SK-N-SH (cell line): Measurements from ENCODE around the gene RAB34. TPM values are rescaled to one million over a fixed set of nuclear protein-coding genes. Genes with fewer than 3 reads are reported as not detected.
A peak's percentile ranks its signal among the peaks of the same experiment; 100 is the strongest.

Experiments used
- CTCF ChIA-PET: fragments of 300-600, 350-600 bp; formaldehyde crosslinking; extraction: SDS; loops from one replicate; lab custom pipeline; 2021; lab: Yijun Ruan, JAX
- POLR2A ChIA-PET: fragments of 350-600 bp; sonication (Branson Sonifier 250); formaldehyde crosslinking; extraction: SDS; loops from one replicate; lab custom pipeline; 2020; ENCODE audit warnings: antibody characterized with exemption, inconsistent platforms; lab: Yijun Ruan, JAX
- DNase-seq: peaks from one replicate; pipeline ENCODE4 v3.0.0; 2012
- H2AFZ ChIP-seq: fragments of 200-600 bp; sonication (generic); 2 replicates; pipeline ENCODE4 v1.8.1; 2016; ENCODE audit warnings: antibody characterized with exemption, mild to moderate bottlenecking, low read depth
- H3F3A ChIP-seq: fragments of 200-600 bp; sonication (generic); replicated peaks from 2 replicates; pipeline ENCODE3; 2016; ENCODE audit warnings: antibody characterized with exemption, mild to moderate bottlenecking; ENCODE audit not compliant: insufficient read depth
- H3K27ac ChIP-seq, 2 experiments: fragments of 200-500 bp in 1 of 2; fragments of 200-600 bp in 1 of 2; sonication (Bioruptor generic) in 1 of 2; sonication (generic), shearing (Covaris generic) in 1 of 2; 2 replicates each; pipeline versions ENCODE4 v1.5.1 to v1.6.1; 2014 to 2016; ENCODE audit warnings: low read depth in 2 of 2, inconsistent platforms in 1 of 2, low read length in 1 of 2, mild to moderate bottlenecking in 1 of 2, mixed read lengths in 1 of 2
- H3K27me3 ChIP-seq: fragments of 200-600 bp; sonication (generic), shearing (Covaris generic); 2 replicates; pipeline ENCODE4 v1.6.1; 2016; ENCODE audit warnings: mixed run types; ENCODE audit not compliant: insufficient read depth
- H3K36me3 ChIP-seq, 2 experiments: fragments of 200-500 bp in 1 of 2; fragments of 200-600 bp in 1 of 2; sonication (Bioruptor generic) in 1 of 2; sonication (generic) in 1 of 2; replicated peaks in 1 of 2; 2 replicates each; pipeline versions ENCODE3 to v1.5.1; 2014 to 2016; ENCODE audit warnings: low read length in 1 of 2, mild to moderate bottlenecking in 1 of 2; ENCODE audit not compliant: insufficient read depth in 2 of 2, control insufficient read depth in 1 of 2
- H3K4me1 ChIP-seq, 2 experiments: fragments of 200-500 bp in 1 of 2; fragments of 200-600 bp in 1 of 2; sonication (Bioruptor generic) in 1 of 2; sonication (generic), shearing (Covaris generic) in 1 of 2; 2 replicates each; pipeline versions ENCODE4 v1.5.1 to v1.6.1; 2014 to 2016; ENCODE audit warnings: low read depth in 1 of 2, low read length in 1 of 2, mixed run types in 1 of 2; ENCODE audit not compliant: insufficient read depth in 2 of 2, control insufficient read depth in 1 of 2
- H3K4me2 ChIP-seq: fragments of 200-600 bp; sonication (generic), shearing (Covaris generic); 2 replicates; pipeline ENCODE4 v1.6.1; 2017; ENCODE audit warnings: mixed run types
- H3K4me3 ChIP-seq, 2 experiments: fragments of 200-500 bp in 1 of 2; fragments of 200-600 bp in 1 of 2; sonication (Bioruptor generic) in 1 of 2; sonication (generic), shearing (Covaris generic) in 1 of 2; 2 replicates each; pipeline versions ENCODE4 v1.5.1 to v1.8.1; 2014 to 2016; ENCODE audit warnings: low read depth in 2 of 2, inconsistent platforms in 1 of 2, low read length in 1 of 2, mild to moderate bottlenecking in 1 of 2, mixed read lengths in 1 of 2, moderate library complexity in 1 of 2
- H3K79me2 ChIP-seq: fragments of 200-600 bp; sonication (generic); 2 replicates; pipeline ENCODE4 v1.8.1; 2017; ENCODE audit warnings: mild to moderate bottlenecking; ENCODE audit not compliant: insufficient read depth
- H3K9ac ChIP-seq: fragments of 200-600 bp; sonication (generic); 2 replicates; pipeline ENCODE4 v1.6.1; 2017; ENCODE audit warnings: mixed run types
- H3K9me2 ChIP-seq: fragments of 200-600 bp; sonication (generic); 2 replicates; pipeline ENCODE4 v1.6.1; 2017; ENCODE audit warnings: mixed run types
- H3K9me3 ChIP-seq: fragments of 200-600 bp; sonication (generic); 2 replicates; pipeline ENCODE4 v1.6.1; 2017; ENCODE audit warnings: mixed run types, mild to moderate bottlenecking, moderate library complexity
- H4K20me1 ChIP-seq: fragments of 200-600 bp; sonication (generic); 2 replicates; pipeline ENCODE4 v1.6.1; 2017; ENCODE audit warnings: mild to moderate bottlenecking, mixed run types; ENCODE audit not compliant: insufficient read depth
- ELF1 ChIP-seq: IDR thresholded peaks from 2 replicates; pipeline ENCODE4 v1.4.0; 2012
- GABPA ChIP-seq: IDR thresholded peaks from 2 replicates; pipeline ENCODE4 v1.4.0; 2012; ENCODE audit warnings: low read depth, mild to moderate bottlenecking
- GATA2 ChIP-seq: sonication (generic); formaldehyde crosslinking; IDR thresholded peaks from 2 replicates; pipeline ENCODE4 v1.5.0; 2020; ENCODE audit warnings: mild to moderate bottlenecking, missing genetic modification reagents
- IRF3 ChIP-seq: fragments of 150-350 bp; IDR thresholded peaks from 2 replicates; pipeline ENCODE4 v1.6.1; 2016; ENCODE audit warnings: mild to moderate bottlenecking, low read depth, low read length
- MXI1 ChIP-seq: IDR thresholded peaks from 2 replicates; pipeline ENCODE4 v1.6.1; 2012; ENCODE audit warnings: mild to moderate bottlenecking, low read depth, low read length, improper control_type of control experiment
- NRF1 ChIP-seq: IDR thresholded peaks from 2 replicates; pipeline ENCODE4 v1.6.1; 2012; ENCODE audit warnings: low read depth, mild to moderate bottlenecking, low read length
- POLR2AphosphoS5 ChIP-seq: IDR thresholded peaks from 2 replicates; pipeline ENCODE4 v1.6.1; 2012; ENCODE audit warnings: low read depth, low read length
- RAD21 ChIP-seq: IDR thresholded peaks from 2 replicates; pipeline ENCODE4 v1.6.1; 2012; ENCODE audit warnings: mild to moderate bottlenecking, low read length
- RFX5 ChIP-seq: IDR thresholded peaks from 2 replicates; pipeline ENCODE4 v1.6.1; 2012; ENCODE audit warnings: mild to moderate bottlenecking, improper control_type of control experiment, low read length
- SIN3A ChIP-seq: IDR thresholded peaks from 2 replicates; pipeline ENCODE4 v1.6.1; 2012; ENCODE audit warnings: low read depth, mild to moderate bottlenecking, low read length, moderate library complexity, borderline replicate concordance
- SMC3 ChIP-seq: IDR thresholded peaks from 2 replicates; pipeline ENCODE4 v1.6.1; 2012; ENCODE audit warnings: low read depth, low read length, improper control_type of control experiment
- TAF1 ChIP-seq: IDR thresholded peaks from 2 replicates; pipeline ENCODE4 v1.6.1; 2012; ENCODE audit warnings: low read depth, mild to moderate bottlenecking, low read length, moderate library complexity, borderline replicate concordance
- WGBS: methylation state at CpG from one replicate; pipeline ENCODE4 v1.1.6; 2017; ENCODE audit warnings: low lambda C conversion rate; 5-methylcytosine and 5-hydroxymethylcytosine counted together
- polyA plus RNA-seq, 3 experiments: library from polyadenylated mRNA; depleted of rRNA; stranded (reverse); fragments of >200 nt; gene quantifications; 2 replicates each; pipeline ENCODE4 v1.2.3, GENCODE V29; 2012
- TF ChIP-seq, protein P1 (sequence below): IDR thresholded peaks from 2 replicates; pipeline ENCODE4 v1.4.0; 2012; ENCODE audit warnings: low read depth

RAB34 gene
- polyA plus RNA-seq, 1 of the 3 experiments (the other 2 are of a cell fraction), result 0.18 TPM

GRCh38 chr17:28729950-28730330, 12.3 kb upstream of the RAB34 start:
- Histone ChIP-seq H3K79me2 (no peaks in the 10 kb centered on the region), H3K27me3 (no peaks in the 10 kb centered on the region), H2AFZ (no peak overlapping the region), H3F3A (peaks cover 30% of the 10 kb centered on the region), H3K9me2 (no peaks in the 10 kb centered on the region), H3K27ac (peak overlapping the region in 1 of 2 experiments; percentile 97; a peak in 1 of 4 replicates), H3K36me3 (no peaks in the 10 kb centered on the region), H3K4me3 (no peak overlapping the region), H3K9ac (no peak overlapping the region), H4K20me1 (no peaks in the 10 kb centered on the region), H3K4me1 (peaks cover 8 to 20% of the 10 kb centered on the region in 2 experiments; a peak in 2 of 4 replicates), H3K4me2 (no peak overlapping the region), H3K9me3 (no peaks in the 10 kb centered on the region)
- WGBS, result 89% methylated on average over 11 of the region's 11 CpGs
- DNase-seq, result no peak
- ChIA-PET CTCF (interaction anchor here (0.9 to 11.1 kb wide), 4 partner anchors 19 to 172 kb away, joined by 3 to 612 read pairs (median 22); partner anchors contain the start of genes DHRS13 and TRAF4), POLR2A (interaction anchor here (4.2 kb wide), 1 partner anchor 15 kb away, joined by 90 read pairs; the partner anchor contains the start of gene TRAF4)
- TF ChIP-seq TAF1, result no peak
- no peak for TF ChIP-seq SMC3
- no peak for TF ChIP-seq GATA2
- no peak for TF ChIP-seq MXI1
- TF ChIP-seq RFX5, result no peak
- TF ChIP-seq, protein P1, sequence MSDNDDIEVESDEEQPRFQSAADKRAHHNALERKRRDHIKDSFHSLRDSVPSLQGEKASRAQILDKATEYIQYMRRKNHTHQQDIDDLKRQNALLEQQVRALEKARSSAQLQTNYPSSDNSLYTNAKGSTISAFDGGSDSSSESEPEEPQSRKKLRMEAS, result no peak
- no peak for TF ChIP-seq GABPA
- TF ChIP-seq SIN3A, result no peak
- TF ChIP-seq RAD21, result no peak

- POLR2A ChIA-PET, result interaction anchor here (1.3 to 4.5 kb wide), 5 partner anchors 9 to 174 kb away, joined by 3 to 90 read pairs (median 11); partner anchors contain the start of genes DHRS13, FLOT2, RPL23A and TRAF4
- WGBS, result 1% methylated on average over 46 of the region's 64 CpGs
Measured at GRCh38 chr17:28728364-28729200, 10.9 kb upstream of the RAB34 start, which contains the start of gene NEK8. Gene NEK8, plus strand, starts transcription at chr17:28728788. Its CDS starts 26 bp downstream, at chr17:28728814.

More at GRCh38 chr17:28728364-28729200, 10.9 kb upstream of the RAB34 start, which contains the start of gene NEK8:
- Histone ChIP-seq H3K9ac (peak within 1 kb of the TSS; percentile 90), H3K79me2 (no peaks in the 10 kb centered on the region), H2AFZ (peak within 1 kb of the TSS; percentile 81), H3K4me3 (peak within 1 kb of the TSS; percentile 67 to 81), H3K9me3 (no peaks in the 10 kb centered on the region), H4K20me1 (peaks cover 6% of the 10 kb centered on the region), H3K4me2 (peak within 1 kb of the TSS; percentile 99), H3F3A (peaks cover 44% of the 10 kb centered on the region), H3K27ac (peak within 1 kb of the TSS; percentile 97), H3K27me3 (no peaks in the 10 kb centered on the region), H3K4me1 (peaks cover 8 to 29% of the 10 kb centered on the region in 2 experiments; a peak in 3 of 4 replicates), H3K36me3 (peaks cover 7 to 12% of the 10 kb centered on the region in 2 experiments), H3K9me2 (no peaks in the 10 kb centered on the region)
- TF ChIP-seq NRF1 (peak; percentile 76), ELF1 (peak; percentile 65; the same call in 1 of the 2 replicates), SMC3 (no peak), POLR2AphosphoS5 (peak; percentile 65; the same call in 1 of the 2 replicates), MXI1 (peak; percentile 49; the same call in 1 of the 2 replicates), GABPA (peak; percentile 58), IRF3 (no peak)
- TF ChIP-seq, protein P1, result peak; percentile 4; the same call in 1 of the 2 replicates
- peak; percentile 93 for DNase-seq
- CTCF ChIA-PET, result interaction anchor here (0.9 to 11.1 kb wide), 15 partner anchors 10 to 396 kb away, joined by 4 to 612 read pairs (median 21); partner anchors contain the start of genes BLTP2, DHRS13, FLOT2 and PHF12
